Loucy (cell line): ENCODE measurements around the gene SLC27A2.

Source experiments
- H2AFZ ChIP-seq: fragments of 200-600 bp; sonication (generic); 2 replicates; pipeline ENCODE4 v1.6.0; 2016; ENCODE audit warnings: antibody characterized with exemption, mild to moderate bottlenecking, low read length, moderate library complexity
- H3F3A ChIP-seq: fragments of 200-600 bp; 2 replicates; pipeline ENCODE4 v1.6.0; 2016; ENCODE audit warnings: antibody characterized with exemption, low read depth, mild to moderate bottlenecking
- H3K27me3 ChIP-seq: fragments of 200-600 bp; sonication (generic); 2 replicates; pipeline ENCODE4 v1.6.1; 2014; ENCODE audit warnings: low read length, mild to moderate bottlenecking; ENCODE audit not compliant: insufficient read depth, poor library complexity, severe bottlenecking
- H3K36me3 ChIP-seq: fragments of 200-600 bp; sonication (generic); 2 replicates; pipeline ENCODE4 v1.6.1; 2016; ENCODE audit warnings: low read length; ENCODE audit not compliant: insufficient read depth
- H3K4me1 ChIP-seq: fragments of 200-600 bp; sonication (generic); 2 replicates; pipeline ENCODE4 v1.5.1; 2014; ENCODE audit warnings: low read length, mild to moderate bottlenecking; ENCODE audit not compliant: insufficient read depth, poor library complexity, severe bottlenecking
- H3K4me2 ChIP-seq: fragments of 200-600 bp; sonication (generic); 2 replicates; pipeline ENCODE4 v1.6.0; 2014; ENCODE audit warnings: antibody characterized with exemption, low read length, low read depth, mild to moderate bottlenecking; ENCODE audit not compliant: poor library complexity, severe bottlenecking
- H3K4me3 ChIP-seq: fragments of 200-600 bp; sonication (generic); 2 replicates; pipeline ENCODE4 v1.5.1; 2014; ENCODE audit warnings: low read length, mild to moderate bottlenecking, mixed read lengths; ENCODE audit not compliant: poor library complexity, severe bottlenecking
- H3K79me2 ChIP-seq: fragments of 200-600 bp; sonication (generic); 2 replicates; pipeline ENCODE4 v1.6.1; 2014; ENCODE audit warnings: low read length; ENCODE audit not compliant: insufficient read depth
- H3K9ac ChIP-seq: fragments of 200-600 bp; sonication (generic); 2 replicates; pipeline ENCODE4 v1.6.0; 2014; ENCODE audit warnings: mild to moderate bottlenecking, low read depth, low read length, moderate library complexity; ENCODE audit not compliant: poor library complexity, severe bottlenecking
- H3K9me2 ChIP-seq: fragments of 200-600 bp; sonication (generic); replicated peaks from 2 replicates; pipeline ENCODE4 v1.6.1; 2016; ENCODE audit warnings: low read depth, low read length, mixed read lengths
- H3K9me3 ChIP-seq: fragments of 200-600 bp; sonication (generic); 2 replicates; pipeline ENCODE4 v1.6.1; 2014; ENCODE audit warnings: mild to moderate bottlenecking, antibody characterized with exemption, low read length, low read depth; ENCODE audit not compliant: insufficient read depth
- H4K20me1 ChIP-seq: fragments of 200-600 bp; sonication (generic); 2 replicates; pipeline ENCODE4 v1.6.0; 2014; ENCODE audit warnings: antibody characterized with exemption, low read length, mild to moderate bottlenecking; ENCODE audit not compliant: insufficient read depth, poor library complexity, severe bottlenecking
- EZH2phosphoT487 ChIP-seq: fragments of 200-600 bp; IDR thresholded peaks from 2 replicates; pipeline ENCODE4 v1.6.1; 2018; ENCODE audit warnings: antibody characterized with exemption, mild to moderate bottlenecking, moderate library complexity, borderline replicate concordance
- TF ChIP-seq, protein P1 (sequence below): fragments of 200-600 bp; sonication (generic); conservative IDR thresholded peaks from 2 replicates; pipeline ENCODE4 v1.5.1; 2014; ENCODE audit warnings: mild to moderate bottlenecking, antibody characterized with exemption, low read length

The SLC27A2 gene

DNA sequence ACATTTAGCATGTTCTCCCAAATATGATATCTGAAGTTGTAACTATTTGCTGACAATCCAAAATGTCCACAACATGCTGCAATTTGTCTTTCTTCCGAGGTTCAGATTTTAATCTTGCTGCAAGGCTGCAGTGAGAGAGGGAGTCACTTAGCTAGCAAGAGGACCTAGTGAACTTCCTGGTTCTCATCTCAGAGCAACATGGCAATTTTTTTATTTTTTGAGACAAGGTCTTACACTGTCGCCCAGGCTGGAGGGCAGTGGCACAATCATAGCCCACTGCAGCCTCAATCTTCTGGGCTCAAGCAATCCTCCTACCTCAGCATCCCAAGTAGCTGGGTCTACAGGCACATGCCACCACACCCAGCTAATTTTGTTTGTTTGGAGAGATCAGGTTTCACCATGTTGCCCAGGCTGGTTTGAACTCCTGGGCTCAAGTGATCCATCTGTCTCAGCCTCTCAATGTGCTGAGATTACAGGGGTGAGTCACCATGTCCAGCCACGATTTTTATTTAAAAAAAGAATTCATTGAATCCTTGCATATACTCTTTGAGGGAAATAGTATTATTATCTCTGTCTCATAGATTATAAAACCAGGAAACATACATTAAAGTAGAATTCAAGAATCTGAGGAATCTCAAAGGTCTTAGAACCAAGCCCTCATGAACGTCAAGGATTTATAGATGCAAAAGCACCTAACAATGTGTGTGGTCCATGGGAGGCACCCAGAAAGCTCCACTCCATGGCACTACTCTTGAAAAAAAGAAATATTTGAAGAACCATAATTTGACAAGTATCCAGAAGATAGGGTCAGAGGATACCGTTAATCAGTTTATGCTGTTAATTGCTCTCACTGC, 74.4 kb downstream of the SLC27A2 start:
- Histone ChIP-seq H3K36me3 (no peaks in the 10 kb centered on the region), H3K4me1 (peaks cover 63% of the 10 kb centered on the region), H2AFZ (peak overlapping the region; percentile 59), H3K9ac (peak overlapping the region; percentile 2), H3K4me3 (no peak overlapping the region), H3K27me3 (no peaks in the 10 kb centered on the region), H3F3A (peaks cover 18% of the 10 kb centered on the region), H3K9me3 (no peaks in the 10 kb centered on the region), H3K9me2 (no peaks in the 10 kb centered on the region), H3K4me2 (peak overlapping the region; percentile 38), H3K79me2 (no peaks in the 10 kb centered on the region), H4K20me1 (no peaks in the 10 kb centered on the region)
- no peak for TF ChIP-seq EZH2phosphoT487
- TF ChIP-seq, protein P1, sequence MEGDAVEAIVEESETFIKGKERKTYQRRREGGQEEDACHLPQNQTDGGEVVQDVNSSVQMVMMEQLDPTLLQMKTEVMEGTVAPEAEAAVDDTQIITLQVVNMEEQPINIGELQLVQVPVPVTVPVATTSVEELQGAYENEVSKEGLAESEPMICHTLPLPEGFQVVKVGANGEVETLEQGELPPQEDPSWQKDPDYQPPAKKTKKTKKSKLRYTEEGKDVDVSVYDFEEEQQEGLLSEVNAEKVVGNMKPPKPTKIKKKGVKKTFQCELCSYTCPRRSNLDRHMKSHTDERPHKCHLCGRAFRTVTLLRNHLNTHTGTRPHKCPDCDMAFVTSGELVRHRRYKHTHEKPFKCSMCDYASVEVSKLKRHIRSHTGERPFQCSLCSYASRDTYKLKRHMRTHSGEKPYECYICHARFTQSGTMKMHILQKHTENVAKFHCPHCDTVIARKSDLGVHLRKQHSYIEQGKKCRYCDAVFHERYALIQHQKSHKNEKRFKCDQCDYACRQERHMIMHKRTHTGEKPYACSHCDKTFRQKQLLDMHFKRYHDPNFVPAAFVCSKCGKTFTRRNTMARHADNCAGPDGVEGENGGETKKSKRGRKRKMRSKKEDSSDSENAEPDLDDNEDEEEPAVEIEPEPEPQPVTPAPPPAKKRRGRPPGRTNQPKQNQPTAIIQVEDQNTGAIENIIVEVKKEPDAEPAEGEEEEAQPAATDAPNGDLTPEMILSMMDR = no peak

DNA sequence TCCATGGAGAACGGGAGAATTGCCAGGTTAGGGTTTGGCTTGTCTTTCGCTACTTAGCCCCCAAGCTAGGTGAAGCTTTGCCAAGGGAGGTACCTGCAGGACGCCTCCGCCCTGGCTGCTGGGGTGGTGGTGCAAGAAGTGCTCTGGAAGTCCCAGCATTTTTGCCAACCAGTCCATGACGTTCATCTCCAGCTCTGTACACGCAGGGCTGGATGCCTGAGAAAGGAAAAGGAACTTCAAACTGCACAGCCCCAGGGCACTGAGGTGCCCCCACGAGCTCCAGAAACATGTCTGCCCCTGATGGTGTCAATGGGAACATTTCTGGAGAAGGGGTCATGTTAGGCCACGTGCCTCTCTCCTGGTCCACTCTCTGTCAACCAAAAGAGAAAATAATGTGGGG, 75.3 kb downstream of the SLC27A2 start:
- TF ChIP-seq EZH2phosphoT487 = no peak
- TF ChIP-seq, protein P1 = no peak
- Histone ChIP-seq H3K79me2 (no peaks in the 10 kb centered on the region), H2AFZ (no peak overlapping the region), H3K27me3 (no peaks in the 10 kb centered on the region), H3K9ac (no peak overlapping the region), H3K4me2 (peak overlapping the region; percentile 38), H3K36me3 (no peaks in the 10 kb centered on the region), H3F3A (peaks cover 18% of the 10 kb centered on the region), H3K9me2 (no peaks in the 10 kb centered on the region), H3K4me3 (no peak overlapping the region), H3K9me3 (no peaks in the 10 kb centered on the region), H3K4me1 (peaks cover 72% of the 10 kb centered on the region), H4K20me1 (no peaks in the 10 kb centered on the region)

DNA sequence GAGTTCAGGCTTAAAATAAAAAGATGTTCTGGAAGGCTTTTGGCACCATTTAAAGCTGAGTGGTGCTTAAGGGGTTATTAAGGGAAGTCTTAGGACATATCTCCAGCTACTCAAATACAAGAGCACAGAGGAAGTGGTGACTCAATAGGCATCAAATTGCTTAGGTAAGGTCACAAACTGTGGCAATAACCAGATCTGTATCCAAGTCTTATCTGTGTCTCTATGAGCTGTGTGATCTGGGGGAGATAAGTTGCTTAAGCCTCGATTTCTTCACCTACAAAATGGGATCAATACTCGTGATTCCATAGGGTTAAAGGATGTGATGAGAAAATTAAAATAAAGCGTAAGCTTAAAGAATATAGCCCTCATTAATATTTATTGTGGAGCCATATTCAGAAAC, 75.9 kb downstream of the SLC27A2 start:
- TF ChIP-seq EZH2phosphoT487 = no peak
- TF ChIP-seq, protein P1 = no peak
- peak overlapping the region; percentile 82 for H3K4me2 ChIP-seq
- H3F3A ChIP-seq = peaks cover 18% of the 10 kb centered on the region
- H3K4me1 ChIP-seq = peaks cover 77% of the 10 kb centered on the region
- no peaks in the 10 kb centered on the region for H4K20me1 ChIP-seq
- H3K79me2 ChIP-seq = no peaks in the 10 kb centered on the region
- H3K9ac ChIP-seq = no peak overlapping the region
- peak overlapping the region; percentile 62 for H3K4me3 ChIP-seq
- H2AFZ ChIP-seq = no peak overlapping the region
- H3K9me2 ChIP-seq = no peaks in the 10 kb centered on the region
- H3K9me3 ChIP-seq = no peaks in the 10 kb centered on the region
- H3K27me3 ChIP-seq = no peaks in the 10 kb centered on the region
- no peaks in the 10 kb centered on the region for H3K36me3 ChIP-seq
